HepG2 (cell line): ENCODE results near the gene STX10. TPM values are rescaled to one million over a fixed set of nuclear protein-coding genes. Genes with fewer than 3 reads are reported as not detected.

ENCODE experiments used
- FOXA1 ChIP-seq, 2 experiments: fragments of 450-650 bp in 1 of 2; sonication (generic) in 1 of 2; formaldehyde crosslinking in 1 of 2; IDR thresholded peaks; 2 replicates each; pipeline versions ENCODE4 v1.4.0 to v1.6.1; 2016 to 2020; ENCODE audit warnings: missing genetic modification reagents in 1 of 2
- GTF3A ChIP-seq: sonication (generic); formaldehyde crosslinking; conservative IDR thresholded peaks from 2 replicates; pipeline ENCODE4 v1.4.0; 2020; ENCODE audit warnings: mild to moderate bottlenecking, missing genetic modification reagents
- HES4 ChIP-seq: sonication (generic); formaldehyde crosslinking; IDR thresholded peaks from 2 replicates; pipeline ENCODE4 v1.9.0; 2021; ENCODE audit warnings: mild to moderate bottlenecking, missing genetic modification reagents, borderline replicate concordance
- IKZF5 ChIP-seq: IDR thresholded peaks from 2 replicates; pipeline ENCODE4 v1.6.1; 2018; ENCODE audit warnings: missing genetic modification reagents, mild to moderate bottlenecking, missing compliant biosample characterization
- MLXIP ChIP-seq: sonication (generic); formaldehyde crosslinking; IDR thresholded peaks from 2 replicates; pipeline ENCODE4 v1.9.0; 2021; ENCODE audit warnings: missing genetic modification reagents, borderline replicate concordance
- MTA3 ChIP-seq: sonication (generic); formaldehyde crosslinking; IDR thresholded peaks from 2 replicates; pipeline ENCODE4 v1.4.0; 2020; ENCODE audit warnings: missing genetic modification reagents
- MYC ChIP-seq: sonication (generic); formaldehyde crosslinking; IDR thresholded peaks from 2 replicates; pipeline ENCODE4 v1.9.0; 2021; ENCODE audit warnings: missing genetic modification reagents, borderline replicate concordance
- PHB2 ChIP-seq: fragments of 450-650 bp; IDR thresholded peaks from 2 replicates; pipeline ENCODE4 v1.6.1; 2018; ENCODE audit not compliant: partially characterized antibody
- POGK ChIP-seq: sonication (generic); formaldehyde crosslinking; conservative IDR thresholded peaks from 2 replicates; pipeline ENCODE4 v1.8.0; 2022; ENCODE audit warnings: mild to moderate bottlenecking, moderate library complexity, missing genetic modification reagents
- SP1 ChIP-seq, 2 experiments: fragments of 450-650 bp in 1 of 2; sonication (generic) in 1 of 2; formaldehyde crosslinking in 1 of 2; IDR thresholded peaks; 2 replicates each; pipeline versions ENCODE4 v1.4.0 to v1.6.1; 2016 to 2020; ENCODE audit warnings: missing genetic modification reagents in 1 of 2
- TEAD2 ChIP-seq: sonication (generic); formaldehyde crosslinking; IDR thresholded peaks from 2 replicates; pipeline ENCODE4 v1.9.0; 2021; ENCODE audit warnings: missing genetic modification reagents
- THAP7 ChIP-seq: sonication (generic); formaldehyde crosslinking; IDR thresholded peaks from 2 replicates; pipeline ENCODE4 v1.8.1; 2023; ENCODE audit warnings: mild to moderate bottlenecking, missing genetic modification reagents
- ZMAT3 ChIP-seq: sonication (generic); formaldehyde crosslinking; conservative IDR thresholded peaks from 2 replicates; pipeline ENCODE4 v1.7.0; 2021; ENCODE audit warnings: missing genetic modification reagents
- ZNF3 ChIP-seq: IDR thresholded peaks from 2 replicates; pipeline ENCODE4 v1.7.0; 2017; ENCODE audit warnings: inconsistent platforms
- ZNF550 ChIP-seq: sonication (generic); formaldehyde crosslinking; IDR thresholded peaks from 2 replicates; pipeline ENCODE4 v1.4.0; 2020; ENCODE audit warnings: mild to moderate bottlenecking, missing genetic modification reagents, borderline replicate concordance
- ZNF607 ChIP-seq: sonication (generic); formaldehyde crosslinking; IDR thresholded peaks from 2 replicates; pipeline ENCODE4 v1.5.1; 2020; ENCODE audit warnings: missing genetic modification reagents, mild to moderate bottlenecking, borderline replicate concordance
- ZNF7 ChIP-seq: IDR thresholded peaks from 2 replicates; pipeline ENCODE4 v1.6.1; 2016; ENCODE audit warnings: missing biosample characterization, missing genetic modification reagents
- ZNF737 ChIP-seq: sonication (generic); formaldehyde crosslinking; IDR thresholded peaks from 2 replicates; pipeline ENCODE4 v1.5.0; 2020; ENCODE audit warnings: missing genetic modification reagents, mild to moderate bottlenecking, borderline replicate concordance
- ZNF768 ChIP-seq: sonication (generic); formaldehyde crosslinking; IDR thresholded peaks from 2 replicates; pipeline ENCODE4 v1.4.0; 2020; ENCODE audit warnings: missing genetic modification reagents
- polyA plus RNA-seq, 8 experiments: library from polyadenylated mRNA; depleted of rRNA in 3 of 8; stranded (reverse) in 7 of 8; unstranded in 1 of 8; fragments of >200 nt; fragmentation: Illumina TruSeq in 4 of 8; extraction: Trizol in 4 of 8; gene quantifications; 2 replicates each; pipeline versions ENCODE4 v1.2.1 to v1.2.3, GENCODE V29; 2011 to 2016; ENCODE audit warnings: low read depth in 4 of 8, missing spikeins in 1 of 8, mixed read lengths in 1 of 8; ENCODE audit not compliant: insufficient read depth in 1 of 8
- total RNA-seq, 5 experiments: library from RNA; depleted of rRNA; stranded (reverse); fragments of >200 nt; fragmentation: Illumina TruSeq; extraction: Trizol; gene quantifications; 2 replicates each; pipeline ENCODE4 v1.2.3, GENCODE V29; 2016; ENCODE audit warnings: low read depth in 1 of 5
- TF ChIP-seq, protein P1 (sequence below): sonication (generic); formaldehyde crosslinking; conservative IDR thresholded peaks from 2 replicates; pipeline ENCODE4 v1.8.0; 2022; ENCODE audit warnings: low read depth, missing genetic modification reagents

STX10 gene
- total and polyA plus RNA-seq, 2 of the 13 experiments (the other 11 are each of a cell fraction or from before 2014, with no cell fraction given), result 47.9 to 66.4 TPM

- no peak for TF ChIP-seq ZNF768 (CRISPR knock-in tag)
- no peak for TF ChIP-seq MTA3 (CRISPR knock-in tag)
- TF ChIP-seq, protein P1, sequence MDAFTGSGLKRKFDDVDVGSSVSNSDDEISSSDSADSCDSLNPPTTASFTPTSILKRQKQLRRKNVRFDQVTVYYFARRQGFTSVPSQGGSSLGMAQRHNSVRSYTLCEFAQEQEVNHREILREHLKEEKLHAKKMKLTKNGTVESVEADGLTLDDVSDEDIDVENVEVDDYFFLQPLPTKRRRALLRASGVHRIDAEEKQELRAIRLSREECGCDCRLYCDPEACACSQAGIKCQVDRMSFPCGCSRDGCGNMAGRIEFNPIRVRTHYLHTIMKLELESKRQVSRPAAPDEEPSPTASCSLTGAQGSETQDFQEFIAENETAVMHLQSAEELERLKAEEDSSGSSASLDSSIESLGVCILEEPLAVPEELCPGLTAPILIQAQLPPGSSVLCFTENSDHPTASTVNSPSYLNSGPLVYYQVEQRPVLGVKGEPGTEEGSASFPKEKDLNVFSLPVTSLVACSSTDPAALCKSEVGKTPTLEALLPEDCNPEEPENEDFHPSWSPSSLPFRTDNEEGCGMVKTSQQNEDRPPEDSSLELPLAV (CRISPR knock-in tag), result no peak
- TF ChIP-seq ZNF7 (CRISPR knock-in tag), result no peak
- TF ChIP-seq MYC (CRISPR knock-in tag), result no peak
- no peak for TF ChIP-seq ZNF3 (CRISPR knock-in tag)
- TF ChIP-seq THAP7 (CRISPR knock-in tag), result no peak
- no peak; the same call in 1 of the 2 replicates for TF ChIP-seq ZNF550 (CRISPR knock-in tag)
- no peak for TF ChIP-seq MLXIP
- no peak; the same call in 1 of the 2 replicates for TF ChIP-seq POGK (CRISPR knock-in tag)
- TF ChIP-seq ZNF607, result peak; percentile 41; the same call in 1 of the 2 replicates
- TF ChIP-seq ZNF737, result no peak
- TF ChIP-seq TEAD2 (CRISPR knock-in tag), result no peak
- TF ChIP-seq GTF3A (CRISPR knock-in tag), result no peak
- peak; percentile 84 for TF ChIP-seq IKZF5 (CRISPR knock-in tag)
- TF ChIP-seq PHB2, result no peak
- TF ChIP-seq HES4 (CRISPR knock-in tag), result no peak
- TF ChIP-seq FOXA1 (IDR thresholded peaks at IDR 0.05), result no peak
- TF ChIP-seq FOXA1 (CRISPR knock-in tag; IDR thresholded peaks at IDR 0.05), result peak; percentile 12; the same call in 1 of the 2 replicates
- TF ChIP-seq SP1 (IDR thresholded peaks at IDR 0.05), result no peak
- TF ChIP-seq SP1 (CRISPR knock-in tag; IDR thresholded peaks at IDR 0.05), result 0 out of 2 replicates have a peak, but pooled peaks have one; percentile 48
- TF ChIP-seq ZMAT3 (CRISPR knock-in tag), result peak; percentile 59; the same call in 1 of the 2 replicates
Observed at GRCh38 chr19:13152974-13153568, 2.9 kb upstream of the STX10 start (continued).
